Fibroblast of lung (primary cell): ENCODE measurements around the gene XPNPEP2. TPM values are rescaled to one million over a fixed set of nuclear protein-coding genes. Genes with fewer than 3 reads are reported as not detected.
A peak's percentile ranks its signal among the peaks of the same experiment; 100 is the strongest.

Experiments
- DNase-seq, 2 donors: peaks; one replicate each; pipeline versions ENCODE4 v3.0.0 to v3.0.0-alpha.2; 2010; ENCODE audit warnings: low read depth in 2 of 2
- H2AFZ ChIP-seq: 2 replicates; pipeline ENCODE4 v1.5.1; 2012; ENCODE audit warnings: low read length, control low read depth, inconsistent platforms
- H3K27ac ChIP-seq: 2 replicates; pipeline ENCODE4 v1.5.1; 2011; ENCODE audit warnings: low read length, control low read depth; ENCODE audit not compliant: insufficient read depth
- H3K27me3 ChIP-seq: 2 replicates; pipeline ENCODE4 v1.5.1; 2011; ENCODE audit warnings: mild to moderate bottlenecking, low read length; ENCODE audit not compliant: control insufficient read depth, insufficient read depth
- H3K36me3 ChIP-seq: 2 replicates; pipeline ENCODE4 v1.5.1; 2011; ENCODE audit warnings: low read length; ENCODE audit not compliant: control insufficient read depth, insufficient read depth
- H3K4me1 ChIP-seq: 2 replicates; pipeline ENCODE4 v1.5.1; 2011; ENCODE audit warnings: low read length; ENCODE audit not compliant: control insufficient read depth, insufficient read depth; ENCODE audit errors: extremely low read depth
- H3K4me2 ChIP-seq: 2 replicates; pipeline ENCODE4 v1.5.1; 2011; ENCODE audit warnings: low read length, control low read depth; ENCODE audit not compliant: insufficient read depth; ENCODE audit errors: extremely low read depth
- H3K4me3 ChIP-seq, 4 experiments: fragments of 200-600 bp in 1 of 4; sonication (generic) in 1 of 4; replicated peaks in 1 of 4; 2 replicates each; pipeline ENCODE4 v1.5.1; 2011 to 2016; ENCODE audit warnings: low read length in 4 of 4, low read depth in 3 of 4, mild to moderate bottlenecking in 3 of 4, control low read depth in 2 of 4, inconsistent platforms in 1 of 4, mixed read lengths in 1 of 4; ENCODE audit not compliant: insufficient read depth in 1 of 4; ENCODE audit errors: control extremely low read depth in 1 of 4
- H3K79me2 ChIP-seq: 2 replicates; pipeline ENCODE4 v1.5.1; 2012; ENCODE audit warnings: mild to moderate bottlenecking, low read length, inconsistent platforms; ENCODE audit not compliant: control insufficient read depth, insufficient read depth
- H3K9ac ChIP-seq: 2 replicates; pipeline ENCODE4 v1.5.1; 2011; ENCODE audit warnings: mild to moderate bottlenecking, low read length, control low read depth; ENCODE audit not compliant: insufficient read depth
- H3K9me3 ChIP-seq: 2 replicates; pipeline ENCODE4 v1.5.1; 2012; ENCODE audit warnings: low read depth, low read length; ENCODE audit not compliant: control insufficient read depth, insufficient read depth
- H4K20me1 ChIP-seq: 2 replicates; pipeline ENCODE4 v1.5.1; 2011; ENCODE audit warnings: low read length; ENCODE audit not compliant: control insufficient read depth, insufficient read depth; ENCODE audit errors: extremely low read depth
- EZH2 ChIP-seq: IDR thresholded peaks from 2 replicates; pipeline ENCODE4 v1.5.1; 2012; ENCODE audit warnings: low read length, control low read depth, mild to moderate bottlenecking; ENCODE audit errors: missing control alignments
- polyA plus RNA-seq, 2 donors: library from polyadenylated mRNA; depleted of rRNA in 1 of 2; stranded (reverse) in 1 of 2; unstranded in 1 of 2; fragments of >200 nt; gene quantifications; 2 replicates each; pipeline ENCODE4 v1.2.1, GENCODE V29; 2011 to 2012; ENCODE audit warnings: missing spikeins in 1 of 2
- total RNA-seq: library from RNA; depleted of rRNA; stranded (reverse); fragments of >200 nt; gene quantifications from 2 replicates; pipeline ENCODE4 v1.2.1, GENCODE V29; 2014
- TF ChIP-seq, protein P1 (sequence below), 2 donors: IDR thresholded peaks in 1 of 2; conservative IDR thresholded peaks in 1 of 2; 1 replicate in 1 of 2; 2 replicates in 1 of 2; pipeline ENCODE4 v1.5.1; 2011 to 2012; ENCODE audit warnings: low read length in 2 of 2, control low read depth in 1 of 2, inconsistent platforms in 1 of 2, low read depth in 1 of 2, mild to moderate bottlenecking in 1 of 2

XPNPEP2 gene
- total and polyA plus RNA-seq, 2 donors (not counting 1 experiment from before 2014, with no cell fraction given) = 0.16 to 0.17 TPM

DNA sequence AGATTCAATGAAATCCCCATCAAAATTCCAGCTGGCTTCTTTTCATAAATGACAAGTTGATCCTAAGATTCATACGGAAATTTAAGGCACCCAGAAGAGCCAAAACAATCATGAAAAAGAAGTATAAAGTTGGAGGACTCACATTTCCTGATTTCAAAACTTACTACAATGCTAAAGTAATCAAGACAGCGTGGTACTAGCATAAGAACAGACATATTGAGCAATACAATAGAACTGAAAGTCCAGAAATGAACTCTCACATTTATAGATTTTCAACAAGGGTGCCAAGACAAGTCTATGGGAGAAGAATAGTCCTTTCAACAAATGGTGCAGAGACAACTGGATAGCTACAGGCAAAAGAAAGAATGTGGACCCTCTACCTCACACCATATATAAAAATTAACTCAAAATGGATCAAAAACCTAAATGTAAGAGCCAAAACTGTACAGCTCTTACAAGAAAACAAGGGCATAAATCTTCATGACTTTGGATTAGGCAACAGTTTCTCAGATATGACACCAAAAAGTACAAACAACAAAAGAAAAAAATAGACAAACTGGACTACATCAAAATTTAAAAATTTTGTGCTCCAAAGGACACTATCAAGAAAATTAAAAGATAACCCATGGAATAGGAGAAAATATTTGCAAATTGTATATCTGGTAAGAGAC is 69.5 kb downstream of the XPNPEP2 start:
- Histone ChIP-seq H2AFZ (no peak overlapping the region), H4K20me1 (no peaks in the 10 kb centered on the region), H3K9ac (no peak overlapping the region), H3K27ac (no peak overlapping the region), H3K4me2 (no peak overlapping the region), H3K4me3 (no peak overlapping the region), H3K36me3 (no peaks in the 10 kb centered on the region), H3K9me3 (no peaks in the 10 kb centered on the region), H3K79me2 (no peaks in the 10 kb centered on the region), H3K4me1 (no peaks in the 10 kb centered on the region), H3K27me3 (no peaks in the 10 kb centered on the region)
- no peak for TF ChIP-seq EZH2
- TF ChIP-seq, protein P1, sequence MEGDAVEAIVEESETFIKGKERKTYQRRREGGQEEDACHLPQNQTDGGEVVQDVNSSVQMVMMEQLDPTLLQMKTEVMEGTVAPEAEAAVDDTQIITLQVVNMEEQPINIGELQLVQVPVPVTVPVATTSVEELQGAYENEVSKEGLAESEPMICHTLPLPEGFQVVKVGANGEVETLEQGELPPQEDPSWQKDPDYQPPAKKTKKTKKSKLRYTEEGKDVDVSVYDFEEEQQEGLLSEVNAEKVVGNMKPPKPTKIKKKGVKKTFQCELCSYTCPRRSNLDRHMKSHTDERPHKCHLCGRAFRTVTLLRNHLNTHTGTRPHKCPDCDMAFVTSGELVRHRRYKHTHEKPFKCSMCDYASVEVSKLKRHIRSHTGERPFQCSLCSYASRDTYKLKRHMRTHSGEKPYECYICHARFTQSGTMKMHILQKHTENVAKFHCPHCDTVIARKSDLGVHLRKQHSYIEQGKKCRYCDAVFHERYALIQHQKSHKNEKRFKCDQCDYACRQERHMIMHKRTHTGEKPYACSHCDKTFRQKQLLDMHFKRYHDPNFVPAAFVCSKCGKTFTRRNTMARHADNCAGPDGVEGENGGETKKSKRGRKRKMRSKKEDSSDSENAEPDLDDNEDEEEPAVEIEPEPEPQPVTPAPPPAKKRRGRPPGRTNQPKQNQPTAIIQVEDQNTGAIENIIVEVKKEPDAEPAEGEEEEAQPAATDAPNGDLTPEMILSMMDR (conservative IDR thresholded peaks at IDR 0.05 in 1 of 2, IDR thresholded peaks at IDR 0.05 in 1 of 2; ENCODE audit: low read depth in 1 of 2, low read length in 2 of 2) = no peak
- peak in 1 of 2 donors; percentile 74 for DNase-seq

DNA sequence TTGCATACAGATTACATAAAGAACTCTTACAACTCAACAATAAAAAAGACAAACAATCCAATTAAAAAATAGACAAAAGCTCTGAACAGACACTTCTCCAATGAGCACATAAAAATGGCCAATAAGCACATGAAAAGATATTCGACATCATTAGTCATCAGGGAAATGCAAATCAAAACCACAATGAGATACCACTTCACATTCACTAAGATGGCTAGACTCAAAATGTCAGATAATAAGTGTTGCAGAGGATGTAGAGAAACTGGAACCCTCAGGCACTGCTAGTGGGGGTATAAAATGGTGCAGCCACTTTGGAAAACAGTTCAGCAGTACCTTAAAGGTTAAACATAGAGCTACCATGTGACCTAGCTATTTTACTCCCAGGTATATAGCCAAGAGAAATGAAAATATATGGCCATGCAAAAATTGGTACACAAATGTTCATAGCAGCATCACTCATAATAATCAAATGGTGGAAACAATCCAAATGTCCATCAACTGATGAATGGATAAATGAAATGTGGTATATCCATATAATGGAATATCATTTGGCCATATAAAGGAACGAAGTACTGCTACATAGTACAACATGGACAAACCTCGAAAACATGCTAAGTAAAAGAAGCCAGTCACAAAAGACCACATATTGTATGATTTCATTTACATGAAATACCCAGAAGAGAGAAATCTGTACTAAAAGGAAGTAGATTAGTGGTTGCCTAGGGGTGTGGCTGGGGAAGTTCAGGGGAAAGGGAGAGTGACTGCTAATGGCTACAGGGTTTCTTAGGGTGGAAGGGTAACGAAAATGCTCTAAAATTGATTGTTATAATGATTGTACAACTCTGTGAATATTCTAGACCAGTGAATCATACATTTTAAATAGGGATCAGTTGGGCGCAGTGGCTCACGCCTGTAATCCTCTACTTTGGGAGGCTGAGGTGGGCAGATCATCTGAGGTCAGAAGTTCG is 70.3 kb downstream of the XPNPEP2 start:
- peak in 1 of 2 donors; percentile 47 for DNase-seq
- TF ChIP-seq, protein P1 (conservative IDR thresholded peaks at IDR 0.05 in 1 of 2, IDR thresholded peaks at IDR 0.05 in 1 of 2; ENCODE audit: low read depth in 1 of 2, low read length in 2 of 2) = no peak
- no peak for TF ChIP-seq EZH2
- no peak overlapping the region for H3K4me3 ChIP-seq

DNA sequence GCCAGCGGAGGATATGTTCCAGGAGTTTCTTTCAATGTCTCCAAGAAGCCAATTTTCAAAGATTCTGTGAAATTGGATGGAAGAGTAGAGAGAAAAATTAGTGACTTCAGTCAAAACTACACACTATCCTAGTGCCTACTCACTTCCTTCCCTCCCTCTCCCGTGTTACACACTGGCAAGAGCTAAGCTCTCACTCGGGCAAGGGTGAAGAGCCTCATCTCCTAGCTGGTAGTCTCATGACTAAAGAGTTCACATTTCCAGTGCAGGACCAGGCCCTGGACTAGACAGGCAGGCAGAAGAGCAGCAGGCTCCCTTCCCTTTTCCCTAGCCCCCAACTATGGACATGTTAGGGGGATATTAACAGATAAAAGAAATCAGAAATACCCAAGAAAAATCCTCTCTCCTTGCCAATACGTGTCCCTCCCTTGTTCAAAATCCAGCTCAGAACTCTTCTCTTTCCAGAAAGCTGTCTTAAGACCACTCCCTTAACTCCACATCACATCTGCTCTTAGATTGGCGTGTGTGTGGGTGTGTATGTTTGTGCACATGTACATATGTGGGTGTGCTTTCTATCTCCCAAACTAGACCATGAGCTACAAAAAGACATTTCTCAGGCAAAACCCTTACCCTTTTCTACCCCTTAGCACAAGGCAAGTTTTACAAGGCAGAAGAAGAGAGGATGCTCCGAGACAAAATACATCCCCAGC is 75.0 kb downstream of the XPNPEP2 start:
- Histone ChIP-seq H3K4me2 (no peak overlapping the region), H3K27ac (no peak overlapping the region), H3K79me2 (no peaks in the 10 kb centered on the region), H4K20me1 (no peaks in the 10 kb centered on the region), H3K9ac (no peak overlapping the region), H3K27me3 (no peaks in the 10 kb centered on the region), H2AFZ (no peak overlapping the region), H3K9me3 (no peaks in the 10 kb centered on the region), H3K36me3 (peaks cover 2% of the 10 kb centered on the region), H3K4me1 (no peaks in the 10 kb centered on the region), H3K4me3 (no peak overlapping the region)
- no peak for TF ChIP-seq EZH2
- TF ChIP-seq, protein P1 (conservative IDR thresholded peaks at IDR 0.05 in 1 of 2, IDR thresholded peaks at IDR 0.05 in 1 of 2; ENCODE audit: low read depth in 1 of 2, low read length in 2 of 2) = no peak
- DNase-seq = no peak

More for the DNA sequence above, 70.3 kb downstream of the XPNPEP2 start:
- Histone ChIP-seq H4K20me1 (no peaks in the 10 kb centered on the region), H3K79me2 (no peaks in the 10 kb centered on the region), H3K9ac (no peak overlapping the region), H3K27ac (no peak overlapping the region), H2AFZ (no peak overlapping the region), H3K4me1 (no peaks in the 10 kb centered on the region), H3K27me3 (no peaks in the 10 kb centered on the region), H3K36me3 (peaks cover 2% of the 10 kb centered on the region), H3K9me3 (no peaks in the 10 kb centered on the region), H3K4me2 (no peak overlapping the region)
